Right lobe of liver (tissue), 6 donors: ENCODE measurements around the gene TDRD12. TPM values are rescaled to one million over a fixed set of nuclear protein-coding genes. Genes with fewer than 3 reads are reported as not detected.
"Not testable (repeated sequence)": the region's sequence is repeated elsewhere in the genome, so short reads cannot be mapped to it uniquely, and the experiment has no call there.

Experiments used
- ATAC-seq, 4 donors: fragments of 200-7000 bp; cut with Tn5 transposase; one replicate each; pipeline ENCODE4 v1.9.1; 2020; ENCODE audit warnings: mild to moderate bottlenecking in 4 of 4, moderate library complexity in 4 of 4
- DNase-seq, 3 donors: peaks; one replicate each; pipeline ENCODE4 v3.0.0-alpha.2; 2020
- H3K27ac ChIP-seq, 3 donors: fragments of 200-600 bp; one replicate each; pipeline ENCODE4 v1.8.0; 2022
- H3K27me3 ChIP-seq, 2 donors: fragments of 200-600 bp; one replicate each; pipeline ENCODE4 v1.8.0; 2022
- H3K36me3 ChIP-seq, 4 donors: fragments of 200-600 bp; sonication (generic) in 1 of 4; one replicate each; pipeline versions ENCODE4 v1.5.1 to v1.8.0; 2017 to 2022; ENCODE audit warnings: control low read depth in 1 of 4
- H3K4me1 ChIP-seq, 4 donors: fragments of 200-600 bp; sonication (generic) in 1 of 4; one replicate each; pipeline versions ENCODE4 v1.5.1 to v1.8.0; 2017 to 2022; ENCODE audit warnings: control low read depth in 1 of 4
- H3K4me3 ChIP-seq, 3 donors: fragments of 200-600 bp; one replicate each; pipeline ENCODE4 v1.8.0; 2022
- H3K9me3 ChIP-seq, 4 donors: fragments of 200-600 bp; sonication (generic) in 1 of 4; one replicate each; pipeline versions ENCODE4 v1.5.1 to v1.8.0; 2017 to 2022; ENCODE audit warnings: control low read depth in 1 of 4
- CTCF ChIP-seq, 4 donors: fragments of 200-600 bp in 3 of 4; fragments of 450-650 bp in 1 of 4; IDR thresholded peaks; one replicate each; pipeline versions ENCODE4 v1.5.1 to v1.8.0; 2016 to 2022; ENCODE audit warnings: antibody characterized with exemption in 4 of 4, mild to moderate bottlenecking in 2 of 4
- POLR2A ChIP-seq: fragments of 450-650 bp; IDR thresholded peaks from one replicate; pipeline ENCODE4 v1.6.1; 2017; ENCODE audit warnings: antibody characterized with exemption, mild to moderate bottlenecking
- WGBS: methylation state at CpG from one replicate; pipeline ENCODE4 v1.1.6; 2018; ENCODE audit warnings: low coverage, low lambda C conversion rate; ENCODE audit not compliant: insufficient coverage; ENCODE audit errors: missing lambda C conversion rate; 5-methylcytosine and 5-hydroxymethylcytosine counted together
- intact Hi-C, 2 donors: fragments of 100-400 bp; cut with DNase I; formaldehyde crosslinking; loops; one replicate each; pipeline versions ENCODE4 v1.11.2 to v1.14.1; 2022
- total RNA-seq, 6 experiments: library from RNA; depleted of rRNA in 2 of 6; stranded (reverse); fragments of >200 nt in 2 of 6; fragmentation: NEBNext Ultra II Directional in 3 of 6; extraction: Animal tissue kit (Norgen Biotek cat#: 25700) in 3 of 6; gene quantifications; one replicate each; pipeline versions ENCODE4 v1.1.0 to v1.2.4, GENCODE V29; 2016 to 2023
- donor health status: DM: no; HTN: yes; CAD: no.
- donor health status: DM: no; HTN: no; CAD: no.
- donor health status: DM: no; HTN: no; CAD: no.
- donor health status: DM: no; HTN: yes; CAD: no.
- donor health status: DM: no; HTN: yes; CAD: no.

Gene TDRD12
- total RNA-seq, 6 experiments from 2014 or later = 0.17 TPM; not detected in 5

GRCh38 chr19:32843716-32844245 lies 124.2 kb downstream of the TDRD12 start:
- H3K4me1 ChIP-seq = no peaks in the 10 kb centered on the region
- intact Hi-C loops = no loop called here
- H3K4me3 ChIP-seq = no peak overlapping the region
- H3K27ac ChIP-seq = no peak overlapping the region
- TF ChIP-seq CTCF (IDR thresholded peaks at IDR 0.05) (no peak), POLR2A (no peak)
- no peaks in the 10 kb centered on the region for H3K27me3 ChIP-seq
- peak in 1 of 3 donors; percentile 44 for DNase-seq
- ATAC-seq = no peak
- H3K36me3 ChIP-seq = peaks cover 0 to 14% (median 5%) of the 10 kb centered on the region in 4 donors
- H3K9me3 ChIP-seq = peaks cover 0 to 8% (median 0%) of the 10 kb centered on the region in 4 donors
- WGBS = 90% methylated on average over 13 of the region's 19 CpGs

- H3K36me3 ChIP-seq, H3K4me3 ChIP-seq, H3K4me1 ChIP-seq, intact Hi-C loops, ATAC-seq, H3K27ac ChIP-seq, H3K9me3 ChIP-seq, H3K27me3 ChIP-seq, DNase-seq: not testable (repeated sequence)
- WGBS = no CpG with 5 or more reads among the region's 2 CpGs
These were observed 128.5 kb downstream of the TDRD12 start for GRCh38 chr19:32848035-32848434.

GRCh38 chr19:32852216-32852615 lies 132.6 kb downstream of the TDRD12 start:
- intact Hi-C loops = no loop called here
- Histone ChIP-seq H3K4me1 (no peaks in the 10 kb centered on the region), H3K9me3 (no peaks in the 10 kb centered on the region), H3K27me3 (no peaks in the 10 kb centered on the region), H3K36me3 (peaks cover 0 to 4% (median 2%) of the 10 kb centered on the region in 4 donors), H3K27ac (no peak overlapping the region), H3K4me3 (no peak overlapping the region)
- whole genome bisulfite sequencing = 87% methylated on average over 6 of the region's 6 CpGs
- ATAC-seq (no peak), DNase-seq (peak in 1 of 3 donors; percentile 14)
- TF ChIP-seq CTCF (IDR thresholded peaks at IDR 0.05) (no peak), POLR2A (no peak)

- H3K4me1 ChIP-seq, ATAC-seq, H3K4me3 ChIP-seq, DNase-seq, intact Hi-C loops, H3K9me3 ChIP-seq, H3K27ac ChIP-seq, H3K27me3 ChIP-seq: not testable (repeated sequence)
- 96% methylated on average over 7 of the region's 7 CpGs for WGBS
- H3K36me3 ChIP-seq = peaks cover 0 to 16% (median 4%) of the 10 kb centered on the region in 4 donors
These were observed 137.3 kb downstream of the TDRD12 start for GRCh38 chr19:32856818-32857217.

- TF ChIP-seq CTCF (IDR thresholded peaks at IDR 0.05) (no peak), POLR2A (no peak)
- Histone ChIP-seq H3K4me1 (no peaks in the 10 kb centered on the region), H3K36me3 (peaks cover 0 to 16% (median 4%) of the 10 kb centered on the region in 4 donors), H3K9me3 (no peaks in the 10 kb centered on the region), H3K4me3 (no peak overlapping the region), H3K27me3 (no peaks in the 10 kb centered on the region), H3K27ac (no peak overlapping the region)
- DNase-seq (no peak), ATAC-seq (no peak)
- WGBS = 98% methylated on average over 5 of the region's 5 CpGs
- intact Hi-C loops = no loop called here
These were observed 138.0 kb downstream of the TDRD12 start for GRCh38 chr19:32857584-32857983.
